DOHH2 (cell line): ENCODE results near the gene METTL14.
A peak's percentile ranks its signal among the peaks of the same experiment; 100 is the strongest.

Source experiments
- CTCF ChIP-seq: fragments of 200-600 bp; sonication (generic); IDR thresholded peaks from one replicate; pipeline ENCODE4 v1.5.1; 2014; ENCODE audit warnings: antibody characterized with exemption, mild to moderate bottlenecking, low read depth, low read length; ENCODE audit not compliant: poor library complexity, severe bottlenecking
- EZH2phosphoT487 ChIP-seq: fragments of 200-600 bp; sonication (generic); IDR thresholded peaks from 2 replicates; pipeline ENCODE4 v1.6.1; 2017; ENCODE audit warnings: borderline replicate concordance, mild to moderate bottlenecking, antibody characterized with exemption, low read length, moderate library complexity, mixed read lengths

- TF ChIP-seq CTCF (peak; percentile 23), EZH2phosphoT487 (no peak)
Observed at GRCh38 chr4:118676128-118676527, 9.1 kb upstream of the METTL14 start.
